Measurements from ENCODE around the gene ATXN7L1. TPM values are rescaled to one million over a fixed set of nuclear protein-coding genes. Genes with fewer than 3 reads are reported as not detected.

Gene ATXN7L1
- total RNA-seq, 2 donors from 2014 or later, result 1.7 to 3.2 TPM

DNA sequence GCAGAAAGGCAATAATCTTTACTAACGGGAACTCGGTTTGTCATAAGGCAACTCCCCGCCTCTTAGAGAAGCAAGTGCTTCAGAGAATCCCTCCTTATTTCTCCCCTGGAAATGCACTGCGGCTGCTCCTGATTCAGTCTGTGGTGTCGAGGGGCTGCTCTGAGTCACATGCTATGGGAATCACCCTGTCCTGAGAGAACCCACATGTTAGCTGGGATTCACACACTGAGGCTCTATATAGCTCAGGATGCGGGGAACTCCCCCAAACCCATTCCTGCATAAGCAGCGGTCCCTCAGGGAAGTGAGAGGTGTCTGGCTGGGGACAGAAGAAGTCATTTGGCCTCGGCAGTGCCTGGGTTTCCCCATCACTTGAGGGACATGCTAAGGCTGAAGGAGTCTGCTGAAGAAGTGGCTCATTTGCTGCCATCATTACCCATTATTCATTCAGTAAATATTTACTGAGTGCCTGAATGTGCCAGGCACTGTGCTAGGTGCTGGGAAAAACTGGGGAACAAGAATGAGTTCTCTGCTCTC lies 87.5 kb downstream of the ATXN7L1 start:
- Histone ChIP-seq H3K4me3 (no peak overlapping the region), H3K27ac (no peak overlapping the region), H3K9me3 (no peaks in the 10 kb centered on the region), H3K4me1 (no peaks in the 10 kb centered on the region), H3K36me3 (no peaks in the 10 kb centered on the region), H3K27me3 (no peaks in the 10 kb centered on the region)
- DNase-seq (ENCODE audit: low spot score), result no peak
- TF ChIP-seq, protein P1, sequence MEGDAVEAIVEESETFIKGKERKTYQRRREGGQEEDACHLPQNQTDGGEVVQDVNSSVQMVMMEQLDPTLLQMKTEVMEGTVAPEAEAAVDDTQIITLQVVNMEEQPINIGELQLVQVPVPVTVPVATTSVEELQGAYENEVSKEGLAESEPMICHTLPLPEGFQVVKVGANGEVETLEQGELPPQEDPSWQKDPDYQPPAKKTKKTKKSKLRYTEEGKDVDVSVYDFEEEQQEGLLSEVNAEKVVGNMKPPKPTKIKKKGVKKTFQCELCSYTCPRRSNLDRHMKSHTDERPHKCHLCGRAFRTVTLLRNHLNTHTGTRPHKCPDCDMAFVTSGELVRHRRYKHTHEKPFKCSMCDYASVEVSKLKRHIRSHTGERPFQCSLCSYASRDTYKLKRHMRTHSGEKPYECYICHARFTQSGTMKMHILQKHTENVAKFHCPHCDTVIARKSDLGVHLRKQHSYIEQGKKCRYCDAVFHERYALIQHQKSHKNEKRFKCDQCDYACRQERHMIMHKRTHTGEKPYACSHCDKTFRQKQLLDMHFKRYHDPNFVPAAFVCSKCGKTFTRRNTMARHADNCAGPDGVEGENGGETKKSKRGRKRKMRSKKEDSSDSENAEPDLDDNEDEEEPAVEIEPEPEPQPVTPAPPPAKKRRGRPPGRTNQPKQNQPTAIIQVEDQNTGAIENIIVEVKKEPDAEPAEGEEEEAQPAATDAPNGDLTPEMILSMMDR (IDR thresholded peaks at IDR 0.05), result no peak

- no peak for DNase-seq (ENCODE audit: low spot score)
- Histone ChIP-seq H3K27ac (no peak overlapping the region), H3K27me3 (no peaks in the 10 kb centered on the region), H3K36me3 (no peaks in the 10 kb centered on the region), H3K4me3 (no peak overlapping the region), H3K9me3 (no peaks in the 10 kb centered on the region), H3K4me1 (no peaks in the 10 kb centered on the region)
- TF ChIP-seq, protein P1 (IDR thresholded peaks at IDR 0.05), result no peak
Observed at GRCh38 chr7:105788356-105788755, 88.0 kb downstream of the ATXN7L1 start.

- Histone ChIP-seq H3K4me3 (no peak overlapping the region), H3K36me3 (no peaks in the 10 kb centered on the region), H3K27me3 (no peaks in the 10 kb centered on the region), H3K9me3 (no peaks in the 10 kb centered on the region), H3K27ac (no peak overlapping the region), H3K4me1 (no peaks in the 10 kb centered on the region)
- no peak for DNase-seq (ENCODE audit: low spot score)
- TF ChIP-seq, protein P1 (IDR thresholded peaks at IDR 0.05), result no peak
Observed at GRCh38 chr7:105787793-105788192, 88.6 kb downstream of the ATXN7L1 start.

- H3K36me3 ChIP-seq, result no peaks in the 10 kb centered on the region
- H3K27me3 ChIP-seq, result no peaks in the 10 kb centered on the region
- no peaks in the 10 kb centered on the region for H3K9me3 ChIP-seq
- DNase-seq (ENCODE audit: low spot score), result no peak
- H3K27ac ChIP-seq, result no peak overlapping the region
- TF ChIP-seq, protein P1 (IDR thresholded peaks at IDR 0.05), result no peak
- no peaks in the 10 kb centered on the region for H3K4me1 ChIP-seq
- no peak overlapping the region for H3K4me3 ChIP-seq
Observed at GRCh38 chr7:105786520-105787470, 89.6 kb downstream of the ATXN7L1 start.

DNA sequence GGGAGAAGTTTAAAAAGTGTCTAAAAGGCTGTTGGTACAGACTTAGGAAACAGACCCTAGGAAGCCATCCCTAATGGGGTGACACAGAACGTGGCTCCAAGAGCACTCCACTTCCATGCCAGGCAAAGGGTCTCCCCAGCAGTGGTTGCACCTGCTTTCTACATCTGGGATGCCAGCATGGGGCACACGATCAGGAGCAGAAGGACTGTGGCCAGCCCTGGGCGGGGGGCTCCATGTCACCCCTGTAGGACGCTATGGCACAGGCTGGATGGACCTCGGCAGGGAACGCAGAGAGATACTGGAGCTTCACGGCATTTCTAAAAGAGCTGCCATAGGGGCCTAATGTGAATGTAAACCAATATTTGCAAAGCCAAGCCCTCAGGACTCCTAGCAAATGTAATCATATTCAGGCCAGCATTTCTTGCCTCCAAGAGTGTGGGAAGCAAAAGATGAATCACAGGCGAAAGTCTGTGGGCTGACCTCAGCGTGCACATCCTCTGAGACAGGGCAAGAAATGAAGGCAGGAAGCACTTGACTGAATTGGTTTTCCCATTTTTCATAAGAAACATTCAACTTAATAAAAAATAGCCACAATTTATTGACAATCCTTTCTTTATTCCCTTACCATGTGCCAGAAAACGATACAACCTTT lies 93.9 kb downstream of the ATXN7L1 start:
- H3K27me3 ChIP-seq, result no peaks in the 10 kb centered on the region
- H3K4me1 ChIP-seq, result no peaks in the 10 kb centered on the region
- no peaks in the 10 kb centered on the region for H3K9me3 ChIP-seq
- no peak overlapping the region for H3K4me3 ChIP-seq
- H3K27ac ChIP-seq, result no peak overlapping the region
- no peaks in the 10 kb centered on the region for H3K36me3 ChIP-seq
- no peak for DNase-seq (ENCODE audit: low spot score)
- TF ChIP-seq, protein P1 (IDR thresholded peaks at IDR 0.05), result no peak

Measured in right atrium auricular region (tissue), 2 donors.